Body of pancreas (tissue), 4 donors: ENCODE results near the gene SEC62.

ENCODE experiments used
- CTCF ChIP-seq, 7 experiments: fragments of 450-650 bp in 4 of 7; fragments of 200-600 bp in 3 of 7; sonication (generic) in 3 of 7; IDR thresholded peaks; one replicate each; pipeline ENCODE4 v1.5.1; 2016 to 2019; ENCODE audit warnings: antibody characterized with exemption in 7 of 7
- POLR2A ChIP-seq, 3 donors: fragments of 450-650 bp; IDR thresholded peaks; one replicate each; pipeline ENCODE4 v1.6.1; 2016; ENCODE audit warnings: antibody characterized with exemption in 3 of 3, mild to moderate bottlenecking in 2 of 3

GRCh38 chr3:169923831-169924230, 42.8 kb upstream of the SEC62 start:
- TF ChIP-seq POLR2A (IDR thresholded peaks at IDR 0.05) (no peak), CTCF (IDR thresholded peaks at IDR 0.05) (no peak)
